HG03108 (cell line): ENCODE results near the gene CYLD.

Source experiments
- ATAC-seq: cut with Tn5 transposase; IDR thresholded peaks from one replicate; pipeline ENCODE4 v1.9.1; 2021; ENCODE audit warnings: moderate library complexity; ENCODE audit not compliant: unreplicated experiment

CYLD gene

DNA sequence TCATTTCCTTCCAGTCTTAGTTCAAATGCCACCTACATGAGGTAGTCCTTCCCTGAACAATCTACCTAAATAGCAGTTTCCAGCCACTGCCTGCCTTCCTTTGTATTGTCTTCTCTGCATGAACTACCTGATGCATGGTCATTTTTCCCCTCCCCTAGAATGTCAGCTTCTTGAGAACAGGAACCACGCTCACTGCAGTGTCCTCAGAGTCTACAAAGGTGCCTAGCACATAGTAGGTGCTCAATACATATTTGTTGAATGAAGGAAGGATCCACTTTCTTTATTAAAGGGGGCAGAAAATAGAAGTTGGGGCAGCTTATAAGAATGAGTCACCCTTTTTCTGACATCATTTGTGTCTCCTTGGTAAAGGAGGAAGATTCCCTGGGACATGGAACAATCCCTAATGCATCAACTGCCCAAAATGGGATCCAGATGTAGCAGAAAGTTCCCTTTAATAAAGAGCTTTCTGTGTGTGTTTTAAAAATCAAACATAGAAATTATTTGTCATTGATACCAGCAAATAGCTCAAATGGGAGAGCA lies 4.4 kb upstream of the CYLD start:
- no peak for ATAC-seq

DNA sequence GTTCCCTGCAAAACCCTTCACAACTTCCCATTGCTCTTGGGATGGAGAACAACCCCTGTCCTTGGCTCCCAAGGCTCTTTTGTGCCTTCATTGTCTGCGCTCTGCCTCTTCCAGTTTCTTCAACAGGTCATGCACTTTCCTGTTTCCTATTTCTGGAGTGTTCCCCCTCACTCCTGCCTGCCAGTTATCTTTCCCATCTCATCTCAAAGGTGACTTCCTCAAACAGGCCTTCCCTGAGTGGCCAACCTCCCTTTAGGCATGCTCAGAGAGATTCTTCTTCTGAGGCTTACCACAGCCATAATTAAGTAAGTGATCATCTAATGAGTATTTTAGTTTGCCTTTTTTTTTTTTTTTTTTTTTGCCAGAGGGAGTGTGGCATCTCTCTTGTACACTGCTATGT lies 2.9 kb upstream of the CYLD start:
- no peak for ATAC-seq

DNA sequence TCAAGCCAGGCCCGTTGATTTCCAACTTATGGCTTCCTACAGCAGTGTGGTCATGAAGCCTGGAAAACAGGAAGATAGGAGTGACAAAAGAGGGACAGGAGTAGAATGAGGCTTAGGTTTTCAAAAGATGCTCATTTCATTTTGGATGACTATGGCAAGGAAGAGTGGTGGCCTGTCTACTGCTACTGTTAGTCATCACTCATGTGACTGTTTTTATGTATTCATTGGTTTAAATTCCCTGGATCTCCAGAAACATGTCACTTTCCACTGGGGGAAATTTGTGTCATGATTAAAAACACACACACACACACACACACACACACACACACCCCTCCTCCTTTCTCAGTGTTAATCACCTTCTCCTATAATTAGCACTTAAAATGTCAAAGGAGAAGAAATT lies 1.1 kb upstream of the CYLD start:
- ATAC-seq = no peak

DNA sequence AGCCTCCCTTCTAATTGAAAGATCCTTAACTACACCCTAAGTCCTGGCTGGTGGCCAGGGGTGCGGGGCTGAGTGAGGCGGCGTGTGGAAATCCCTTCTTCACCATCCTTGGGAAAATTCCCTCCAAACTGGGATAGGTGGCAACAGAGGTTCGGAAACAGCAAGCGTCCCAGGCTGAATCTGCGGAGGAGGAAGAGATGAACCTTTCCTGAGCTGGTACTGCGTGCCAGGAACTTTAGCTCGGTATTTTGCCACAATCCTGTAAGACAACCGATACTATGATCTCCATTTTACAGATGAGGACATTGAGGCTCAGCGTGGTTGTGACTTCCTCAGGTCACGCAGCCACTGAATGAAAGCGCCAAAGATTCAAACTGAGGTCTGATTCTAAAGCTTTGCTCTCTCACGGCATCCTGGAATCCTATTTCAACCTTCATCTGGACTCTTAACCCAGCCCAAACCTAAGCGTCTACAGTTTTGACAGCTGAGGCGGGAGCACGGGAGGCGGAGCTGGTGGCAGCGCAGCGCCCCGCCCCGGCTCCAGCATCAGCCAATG lies 583 bp upstream of the CYLD start:
- no peak for ATAC-seq

DNA sequence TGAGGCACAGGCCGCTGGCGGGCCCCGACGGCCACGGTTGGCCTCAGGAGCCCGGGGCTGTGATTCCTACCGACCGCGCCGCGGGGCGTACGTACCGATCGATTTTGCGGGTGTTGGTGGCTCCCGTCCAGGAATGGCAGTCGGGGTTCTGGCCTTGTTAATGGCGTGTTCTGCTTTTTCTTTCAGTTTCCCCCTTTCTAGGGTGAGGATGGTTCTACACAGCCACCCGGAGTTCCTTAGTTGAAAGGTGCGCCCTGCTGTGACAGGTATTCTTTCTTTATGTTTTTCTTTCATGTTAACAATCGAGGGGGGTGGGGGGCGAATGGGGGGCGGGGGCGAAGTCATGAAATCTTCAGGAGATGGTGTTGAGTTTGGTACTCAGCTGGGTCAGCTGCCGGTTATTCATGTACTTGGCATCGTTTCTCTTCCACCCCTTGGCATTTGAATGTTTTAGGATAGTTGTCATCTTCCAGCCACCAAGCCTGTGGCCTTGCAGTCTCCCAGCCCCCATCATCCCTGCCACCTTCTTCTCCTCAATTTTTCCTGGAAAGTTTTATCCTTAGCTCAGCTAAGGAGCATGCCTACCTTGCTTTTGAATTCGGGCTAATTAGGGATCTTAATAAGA lies 802 bp downstream of the CYLD start:
- ATAC-seq = no peak

DNA sequence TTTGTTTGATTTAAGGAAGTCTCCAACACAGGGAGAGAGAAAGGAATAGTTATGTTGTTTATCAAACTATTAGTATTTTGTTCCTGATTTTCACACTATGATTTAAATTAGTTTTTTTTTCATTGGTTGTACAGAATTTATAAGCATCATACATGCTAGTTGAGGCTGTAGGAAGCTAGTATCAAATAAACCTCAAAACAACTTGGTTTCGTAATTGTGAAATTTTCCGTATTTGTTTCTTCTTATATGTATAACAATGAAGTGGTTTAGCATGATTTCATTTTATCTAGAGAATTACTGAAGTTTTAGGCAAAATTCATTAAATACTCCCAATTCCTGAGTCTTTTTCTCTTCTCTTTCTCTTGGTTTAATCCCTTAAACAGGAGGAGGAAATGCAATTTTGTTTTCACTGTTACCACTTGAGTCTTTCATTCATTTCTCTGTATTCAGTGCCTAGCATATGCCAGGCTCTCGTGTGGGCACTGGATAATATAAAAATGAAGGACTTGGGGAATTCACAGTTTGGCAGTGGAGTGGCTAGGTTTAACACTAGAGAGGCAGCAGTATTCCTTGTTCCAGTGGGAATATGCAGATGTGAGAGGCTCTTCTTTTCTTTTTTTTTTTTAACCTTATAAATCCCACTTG lies 1.8 kb downstream of the CYLD start:
- no peak for ATAC-seq

DNA sequence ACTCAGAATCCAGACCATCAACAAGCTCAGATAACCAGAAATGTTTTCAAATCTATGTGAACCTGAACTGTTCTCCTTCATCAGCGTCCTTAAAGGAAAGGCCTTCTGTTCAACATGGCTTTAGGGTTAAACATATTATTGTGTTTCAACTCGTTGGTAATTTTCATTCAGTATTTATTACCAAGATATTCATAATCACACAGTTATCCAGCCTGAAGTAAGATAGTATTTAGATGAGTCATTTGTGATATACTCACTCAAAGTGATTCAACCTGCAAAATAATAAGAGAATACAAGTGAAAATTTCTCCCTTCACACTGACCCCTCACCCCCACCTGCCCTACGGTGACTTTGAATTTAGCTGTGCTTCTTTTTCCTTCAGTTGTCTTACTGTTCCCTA lies 3.0 kb downstream of the CYLD start:
- no peak for ATAC-seq

DNA sequence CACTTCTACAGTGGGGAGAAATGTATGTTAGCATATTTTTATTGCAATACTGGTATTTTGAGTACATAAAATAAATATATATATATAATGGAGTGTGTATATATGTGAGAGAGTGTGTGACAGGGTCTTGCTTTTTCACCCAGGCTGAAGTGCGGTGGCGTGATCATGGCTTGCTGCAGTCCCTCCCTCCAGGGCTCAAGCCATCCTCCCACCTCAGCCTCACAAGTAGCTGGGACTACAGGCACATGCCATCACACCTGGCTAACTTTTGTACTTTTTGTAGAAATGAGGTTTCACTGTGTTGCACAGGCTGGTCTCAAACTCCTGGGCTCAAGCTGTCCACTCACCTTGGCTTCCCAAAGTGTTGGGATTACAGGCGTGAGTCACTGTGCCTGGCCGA lies 4.1 kb downstream of the CYLD start:
- no peak for ATAC-seq

DNA sequence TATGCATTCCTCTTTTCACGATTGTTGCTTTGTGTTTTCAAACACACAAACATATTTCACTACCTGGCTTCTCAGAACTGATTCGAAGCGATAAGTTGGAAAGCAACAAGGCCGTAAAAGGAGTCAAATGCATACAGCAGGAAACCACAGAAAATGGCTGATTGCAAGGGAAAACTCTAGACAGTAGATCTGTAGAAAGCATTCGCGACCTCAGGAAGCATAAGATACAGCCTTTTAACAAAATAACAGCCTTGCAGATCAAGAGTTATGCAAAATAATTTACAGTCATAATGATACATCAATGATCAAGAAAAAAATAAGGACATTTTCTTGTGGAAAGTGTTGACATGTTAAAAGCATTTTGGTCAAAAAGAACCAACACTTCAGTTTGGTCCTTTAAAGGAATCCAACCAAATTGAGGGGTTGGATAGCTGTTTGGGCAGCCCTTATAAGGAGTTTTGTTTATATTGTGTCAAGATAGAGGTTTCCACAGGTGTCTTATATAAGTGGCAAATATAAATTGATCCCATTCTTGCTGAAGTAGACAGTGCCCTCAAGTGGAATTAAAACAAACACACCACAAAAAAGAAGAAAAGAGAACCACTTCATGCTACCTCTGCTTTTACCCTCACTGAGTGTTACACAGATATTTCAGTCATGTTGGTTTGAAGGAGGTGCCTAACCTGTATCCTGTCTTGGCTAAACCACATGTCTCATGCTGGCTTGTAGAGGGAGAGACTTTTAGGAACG lies 5.5 kb downstream of the CYLD start:
- peak; percentile 51 for ATAC-seq

DNA sequence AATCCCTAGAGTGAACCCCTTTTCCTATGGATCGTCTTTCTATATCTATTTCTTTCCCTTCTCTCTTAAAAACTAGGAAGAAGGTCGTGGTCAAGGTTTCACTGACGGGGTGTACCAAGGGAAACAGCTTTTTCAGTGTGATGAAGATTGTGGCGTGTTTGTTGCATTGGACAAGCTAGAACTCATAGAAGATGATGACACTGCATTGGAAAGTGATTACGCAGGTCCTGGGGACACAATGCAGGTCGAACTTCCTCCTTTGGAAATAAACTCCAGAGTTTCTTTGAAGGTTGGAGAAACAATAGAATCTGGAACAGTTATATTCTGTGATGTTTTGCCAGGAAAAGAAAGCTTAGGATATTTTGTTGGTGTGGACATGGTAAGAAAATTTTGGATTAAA lies 9.6 kb downstream of the CYLD start:
- ATAC-seq = no peak

DNA sequence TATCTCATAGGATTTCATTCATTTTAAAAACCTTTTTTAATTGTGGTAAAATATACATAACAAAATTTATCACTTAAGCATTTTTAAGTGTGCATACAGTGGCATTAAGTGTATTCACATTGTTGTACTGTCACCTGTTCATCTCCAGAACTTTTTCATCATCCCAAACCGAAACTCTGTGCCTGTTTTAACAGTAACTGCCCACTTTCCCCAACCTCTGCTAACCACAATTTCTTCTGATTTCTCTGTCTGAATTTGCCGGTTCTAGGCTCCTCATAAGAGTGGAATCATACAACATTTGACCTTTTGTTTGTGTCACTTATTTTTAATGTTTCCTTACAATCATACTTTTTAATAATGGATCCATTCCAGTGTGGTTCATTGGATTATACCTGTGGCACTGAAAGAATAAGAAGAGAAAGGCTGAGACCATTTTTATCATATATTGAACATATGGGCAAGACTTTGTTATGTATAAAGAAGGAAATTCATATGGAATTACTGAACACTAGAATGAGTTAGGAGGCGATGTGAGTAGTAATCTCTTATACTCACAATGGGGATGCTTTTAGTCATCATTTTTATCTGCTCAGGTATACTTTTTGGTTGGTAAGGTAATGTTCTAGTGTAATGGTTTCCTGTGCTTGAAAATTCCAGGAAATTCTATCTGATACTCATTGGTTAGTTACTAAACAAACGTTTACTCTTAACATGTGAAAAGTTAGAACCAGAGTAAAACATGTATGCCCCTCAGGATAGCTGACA lies 10.8 kb downstream of the CYLD start:
- no peak for ATAC-seq

DNA sequence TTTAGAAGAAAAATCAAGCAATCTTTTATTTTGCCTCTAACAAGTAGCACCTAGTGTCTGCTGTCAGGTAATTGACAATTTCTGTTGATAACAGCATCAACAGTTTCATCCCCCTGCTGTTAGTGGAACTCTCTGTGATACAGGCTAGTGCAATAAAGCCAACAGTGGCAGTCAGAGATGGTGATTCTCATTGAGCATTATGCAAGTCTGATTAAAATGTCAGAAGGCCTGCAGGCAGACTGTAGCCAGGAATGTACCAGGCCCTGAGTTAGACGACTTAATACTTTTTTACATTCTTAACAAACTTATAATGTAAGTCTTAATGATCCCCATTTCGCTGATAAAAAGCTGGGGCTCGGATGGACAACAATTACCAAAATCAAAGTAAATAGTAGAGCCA lies 14.6 kb downstream of the CYLD start:
- no peak for ATAC-seq

DNA sequence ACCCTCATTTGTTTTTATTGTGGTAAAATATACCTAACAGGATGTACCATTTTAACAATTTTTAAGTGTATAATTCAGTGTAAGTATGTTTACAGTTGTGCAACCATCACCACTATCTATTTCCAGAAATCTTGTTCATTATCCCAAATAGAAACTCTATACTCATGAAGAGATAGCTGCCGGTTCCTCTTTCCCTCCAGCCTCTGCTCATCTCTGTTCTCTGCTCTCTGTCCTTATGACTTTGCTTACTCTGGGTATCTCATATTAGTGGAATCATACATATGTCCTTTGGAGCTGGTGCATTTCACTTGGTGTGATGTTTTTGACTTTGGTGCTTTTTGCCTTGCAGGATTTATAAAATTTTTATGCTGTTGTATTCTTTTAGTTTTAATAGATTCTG lies 19.4 kb downstream of the CYLD start:
- ATAC-seq = no peak

DNA sequence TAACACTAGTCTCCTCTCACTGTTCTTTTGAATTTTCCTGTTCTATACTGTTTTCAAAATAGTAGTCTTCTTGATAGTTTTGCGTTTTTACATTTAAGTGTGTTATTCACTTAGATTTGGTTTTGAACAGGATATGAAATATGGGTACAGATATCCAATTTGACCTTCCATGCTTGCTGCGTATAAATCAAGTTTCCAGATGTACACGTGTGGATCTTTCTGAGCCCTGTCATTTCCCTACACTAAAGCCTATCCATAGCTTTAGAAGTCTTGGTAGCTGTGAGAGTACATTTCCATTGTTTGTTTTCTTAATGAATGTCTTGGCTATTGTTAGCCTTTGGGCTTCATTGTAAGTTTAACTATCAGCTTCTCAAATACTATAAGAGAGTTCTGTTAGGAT lies 20.4 kb downstream of the CYLD start:
- ATAC-seq = no peak

DNA sequence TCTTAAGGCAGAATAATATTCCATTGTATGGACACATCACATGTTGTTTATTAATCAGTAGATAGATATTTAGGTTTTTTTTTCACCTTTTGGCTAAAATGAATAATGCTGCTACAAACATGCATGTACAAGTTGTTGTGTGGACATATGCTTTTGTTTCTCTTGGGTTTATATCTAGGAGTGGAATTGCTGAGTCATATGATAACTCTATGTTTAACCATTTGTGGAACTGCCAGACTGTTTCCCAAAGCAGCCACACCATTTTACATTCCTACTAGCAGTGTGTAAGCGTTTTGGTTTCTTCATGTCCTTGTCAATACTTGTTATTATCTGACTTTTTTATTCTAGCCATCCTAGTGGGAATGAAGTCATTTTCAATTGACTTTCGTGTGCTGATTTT lies 21.3 kb downstream of the CYLD start:
- ATAC-seq = no peak

DNA sequence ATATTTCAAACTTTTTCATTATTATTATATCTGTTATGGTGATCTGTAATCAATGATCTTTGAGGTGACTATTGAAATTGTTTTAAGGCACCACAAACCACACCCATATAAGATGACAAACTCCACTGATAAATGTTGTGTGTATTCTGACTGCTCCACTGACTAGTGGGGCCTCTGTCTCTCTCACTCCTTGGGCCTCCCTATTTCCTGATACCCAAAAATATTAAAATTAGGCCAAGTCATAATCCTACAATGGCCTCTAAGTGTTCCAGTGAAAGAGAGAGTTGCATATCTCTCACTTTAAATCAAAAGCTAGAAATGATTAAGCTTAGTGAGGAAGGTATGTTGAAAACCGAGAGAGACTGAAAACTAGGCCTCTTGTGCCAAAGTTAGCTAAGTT lies 23.4 kb downstream of the CYLD start:
- ATAC-seq = no peak

DNA sequence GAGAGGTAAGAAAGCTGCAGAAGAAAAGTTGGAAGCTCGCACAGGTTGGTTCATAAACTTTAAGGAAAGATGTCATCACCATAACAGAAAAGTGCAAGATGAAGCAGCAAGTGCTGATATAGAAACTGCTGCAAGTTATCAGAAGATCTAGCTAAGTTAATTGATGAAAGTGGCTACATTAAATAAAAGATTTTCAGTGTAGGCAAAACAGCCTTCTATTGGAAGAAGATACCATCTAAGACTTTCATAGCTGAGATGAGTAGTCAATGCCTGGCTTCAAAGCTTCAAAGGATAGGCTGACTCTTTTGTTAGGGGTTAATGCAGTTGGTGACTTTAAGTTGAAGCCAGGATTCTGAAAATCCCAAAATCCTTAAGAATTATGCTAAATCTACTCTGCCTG lies 24.0 kb downstream of the CYLD start:
- no peak for ATAC-seq

DNA sequence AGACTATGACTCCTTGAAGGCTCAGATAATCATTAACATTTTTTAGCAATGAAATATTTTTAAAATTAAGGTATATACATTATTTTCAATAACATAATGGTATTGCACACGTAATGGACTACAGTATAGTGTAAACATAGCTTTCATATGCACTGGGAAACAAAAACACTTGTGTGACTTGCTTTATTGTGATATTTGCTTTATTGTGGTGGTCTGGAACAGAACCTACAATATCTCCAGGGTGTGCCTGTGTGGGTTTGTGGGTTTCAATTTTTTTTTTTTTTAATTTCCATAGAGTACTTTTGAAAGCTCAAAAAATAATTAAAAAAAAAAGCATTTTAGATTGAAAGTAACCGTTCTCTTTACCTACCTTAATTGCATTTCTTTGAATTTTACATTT lies 25.3 kb downstream of the CYLD start:
- ATAC-seq = no peak

DNA sequence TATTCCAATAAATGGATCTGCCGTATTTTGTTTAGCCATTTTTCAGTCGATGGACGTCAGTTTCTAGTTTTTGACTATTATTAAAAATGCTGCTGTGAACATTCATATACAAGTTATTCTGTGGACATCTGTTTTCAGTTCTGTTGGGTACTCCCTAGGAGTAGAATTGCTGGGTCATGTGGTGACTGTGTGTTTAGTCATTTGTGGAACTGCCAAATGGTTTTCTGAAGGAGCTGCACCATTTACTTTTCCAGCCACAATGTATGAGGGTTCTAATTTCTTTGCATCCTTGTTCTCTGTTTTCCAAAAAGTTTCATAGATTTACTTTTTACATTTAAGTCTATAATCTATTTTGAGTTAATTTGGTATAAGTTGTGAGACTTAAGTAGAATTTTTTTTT lies 29.5 kb downstream of the CYLD start:
- ATAC-seq = no peak

DNA sequence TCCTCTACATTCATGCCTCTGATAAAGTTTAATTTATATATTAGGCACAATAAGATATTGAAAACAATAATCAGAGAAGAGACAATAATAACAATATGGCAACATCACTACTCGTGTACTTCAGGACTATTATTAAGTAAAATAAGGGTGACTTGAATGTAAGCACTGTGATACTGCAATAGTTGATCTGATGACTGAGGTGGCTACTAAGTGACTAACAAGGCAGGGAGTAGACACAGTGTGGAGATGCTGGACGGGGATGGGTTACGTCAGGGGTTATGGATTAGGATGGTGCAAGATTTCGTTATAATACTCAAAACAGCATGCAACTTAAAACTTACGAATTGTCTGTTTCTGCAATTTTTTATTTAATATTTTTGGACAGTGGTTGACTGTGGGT lies 32.5 kb downstream of the CYLD start:
- ATAC-seq = no peak

DNA sequence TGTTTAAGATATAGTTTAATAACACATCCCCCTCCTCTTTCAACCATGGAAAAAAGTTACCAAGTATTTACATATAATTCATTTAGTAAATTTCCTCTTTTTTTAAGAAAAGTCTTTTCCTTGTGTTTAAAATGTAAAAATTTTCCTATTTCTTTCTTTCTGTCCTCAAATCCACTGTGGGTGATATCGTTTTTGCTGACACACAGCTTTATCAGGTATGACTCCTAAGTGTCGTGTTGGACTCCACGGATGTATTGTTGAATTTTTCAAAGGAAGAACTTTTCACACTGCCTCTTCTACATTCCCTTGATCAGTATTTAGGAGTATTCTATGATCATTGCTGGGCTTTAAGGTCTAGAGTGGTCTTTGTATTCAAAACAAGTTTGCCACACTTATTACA lies 33.1 kb downstream of the CYLD start:
- ATAC-seq = no peak
